ENCODE data around the gene PRRX2.
A peak's percentile ranks its signal among the peaks of the same experiment; 100 is the strongest.

PRRX2 gene

GRCh38 chr9:129682381-129682780 is 16.9 kb downstream of the PRRX2 start:
- DNase-seq: no peak

- DNase-seq: no peak
Observed at GRCh38 chr9:129685220-129685932, 19.9 kb downstream of the PRRX2 start.

GRCh38 chr9:129685933-129686259 is 20.4 kb downstream of the PRRX2 start:
- DNase-seq: no peak

- DNase-seq: no peak
Observed at GRCh38 chr9:129686736-129687135, 21.3 kb downstream of the PRRX2 start.

GRCh38 chr9:129687391-129687790 is 21.9 kb downstream of the PRRX2 start:
- no peak for DNase-seq

GRCh38 chr9:129688285-129689043 is 23.0 kb downstream of the PRRX2 start:
- DNase-seq: no peak

GRCh38 chr9:129692534-129692933 is 27.1 kb downstream of the PRRX2 start:
- DNase-seq: no peak

GRCh38 chr9:129693741-129694140 is 28.3 kb downstream of the PRRX2 start:
- no peak for DNase-seq

- no peak for DNase-seq
Observed at GRCh38 chr9:129694243-129694646, 28.8 kb downstream of the PRRX2 start.

GRCh38 chr9:129695870-129696269 is 30.4 kb downstream of the PRRX2 start:
- no peak for DNase-seq

- DNase-seq: no peak
Observed at GRCh38 chr9:129696944-129697655, 31.7 kb downstream of the PRRX2 start.

- peak; percentile 34 for DNase-seq
Observed at GRCh38 chr9:129697656-129698253, 32.3 kb downstream of the PRRX2 start.

GRCh38 chr9:129698254-129698757 is 32.9 kb downstream of the PRRX2 start:
- no peak for DNase-seq

GRCh38 chr9:129701054-129701453 is 35.6 kb downstream of the PRRX2 start:
- DNase-seq: no peak

- no peak for DNase-seq
Observed at GRCh38 chr9:129701549-129701948, 36.1 kb downstream of the PRRX2 start.

- DNase-seq: no peak
Observed at GRCh38 chr9:129702589-129703520, 37.4 kb downstream of the PRRX2 start.

- no peak for DNase-seq
Observed at GRCh38 chr9:129703667-129704355, 38.4 kb downstream of the PRRX2 start.

- no peak for DNase-seq
Observed at GRCh38 chr9:129704807-129705206, 39.4 kb downstream of the PRRX2 start.

- no peak for DNase-seq
Observed at GRCh38 chr9:129708793-129709192, 43.3 kb downstream of the PRRX2 start.

- no peak for DNase-seq
Observed at GRCh38 chr9:129709438-129710168, 44.2 kb downstream of the PRRX2 start.

- DNase-seq: no peak
Observed at GRCh38 chr9:129710169-129710453, 44.7 kb downstream of the PRRX2 start.

All from activated naive CD4-positive, alpha-beta T cell treated with Interleukin-2 at 50 U/mL for 16 hours (primary cell).